HCT116 (cell line): ENCODE measurements around the gene USO1. TPM values are rescaled to one million over a fixed set of nuclear protein-coding genes. Genes with fewer than 3 reads are reported as not detected.
"Not testable (repeated sequence)": the region's sequence is repeated elsewhere in the genome, so short reads cannot be mapped to it uniquely, and the experiment has no call there.

ENCODE experiments used
- ATAC-seq: fragments of 200-7000 bp; cut with Tn5 transposase; 2 replicates; pipeline ENCODE4 v1.9.1; 2020; ENCODE audit warnings: mild to moderate bottlenecking, moderate library complexity
- BruUV-seq: library from RNA; stranded (reverse); fragments of 400-500 nt; replicated peaks from 2 replicates; lab custom pipeline; 2021; lab: Mats Ljungman, UMichigan
- CTCF ChIA-PET: fragments of 300-600 bp; sonication (Branson Sonifier 250); formaldehyde crosslinking; loops from one replicate; lab custom pipeline; 2021; ENCODE audit warnings: antibody characterized with exemption; lab: Charles Lee
- POLR2A ChIA-PET: fragments of 300-600, 350-600 bp; sonication (Branson Sonifier 250); formaldehyde crosslinking; loops from one replicate; lab custom pipeline; 2021; ENCODE audit warnings: antibody characterized with exemption; lab: Charles Lee
- RAD21 ChIA-PET, 2 experiments: fragments of 300-600 bp; sonication (Branson Sonifier 250); formaldehyde crosslinking; loops; one replicate each; lab custom pipeline; 2023; ENCODE audit warnings: low total read pairs in 2 of 2; ENCODE audit not compliant: uncharacterized antibody in 2 of 2, unreplicated experiment in 2 of 2, low non-redundant PET in 1 of 2; lab: Charles Lee
- DNase-seq: peaks from one replicate; pipeline ENCODE4 v3.0.0-alpha.2; 2010; ENCODE audit warnings: low read depth, low spot score
- H2AFZ ChIP-seq: fragments of 200-600 bp; shearing (Covaris generic), sonication (generic); 2 replicates; pipeline ENCODE4 v1.6.1; 2017; ENCODE audit warnings: low read depth, mixed run types, mixed read lengths, antibody characterized with exemption, low read length; ENCODE audit not compliant: poor library complexity, severe bottlenecking
- H3K27ac ChIP-seq: 2 replicates; pipeline ENCODE4 v1.5.1; 2012; ENCODE audit warnings: low read depth, low read length
- H3K27me3 ChIP-seq: fragments of 200-600 bp; sonication (generic); 2 replicates; pipeline ENCODE4 v1.6.1; 2016; ENCODE audit warnings: mixed run types, low read length, mixed read lengths; ENCODE audit not compliant: insufficient read depth
- H3K36me3 ChIP-seq, 2 experiments: fragments of 200-500 bp in 1 of 2; fragments of 200-600 bp in 1 of 2; sonication (Bioruptor generic) in 1 of 2; sonication (generic) in 1 of 2; 2 replicates each; pipeline versions ENCODE4 v1.5.1 to v1.6.1; 2014 to 2016; ENCODE audit warnings: low read length in 2 of 2, inconsistent platforms in 1 of 2, mixed read lengths in 1 of 2, mixed run types in 1 of 2; ENCODE audit not compliant: insufficient read depth in 2 of 2, control insufficient read depth in 1 of 2
- H3K4me1 ChIP-seq, 2 experiments: fragments of 200-600 bp in 1 of 2; sonication (generic) in 1 of 2; 2 replicates each; pipeline versions ENCODE4 v1.5.1 to v1.6.1; 2012 to 2017; ENCODE audit warnings: low read length in 2 of 2, inconsistent platforms in 1 of 2, mild to moderate bottlenecking in 1 of 2, mixed read lengths in 1 of 2, mixed run types in 1 of 2, moderate library complexity in 1 of 2; ENCODE audit not compliant: insufficient read depth in 2 of 2, control insufficient read depth in 1 of 2
- H3K4me2 ChIP-seq: fragments of 200-600 bp; sonication (generic); 2 replicates; pipeline ENCODE4 v1.6.1; 2017; ENCODE audit warnings: mixed run types, low read length, mixed read lengths
- H3K4me3 ChIP-seq, 2 experiments: fragments of 200-600 bp in 1 of 2; sonication (generic) in 1 of 2; replicated peaks in 1 of 2; 2 replicates each; pipeline ENCODE4 v1.5.1; 2011 to 2016; ENCODE audit warnings: low read length in 2 of 2, control low read depth in 1 of 2, low read depth in 1 of 2, mild to moderate bottlenecking in 1 of 2, mixed read lengths in 1 of 2, mixed run types in 1 of 2
- H3K79me2 ChIP-seq: fragments of 200-600 bp; sonication (generic); 2 replicates; pipeline ENCODE4 v1.6.1; 2017; ENCODE audit warnings: mild to moderate bottlenecking, mixed run types, low read length, moderate library complexity, mixed read lengths; ENCODE audit not compliant: insufficient read depth
- H3K9ac ChIP-seq: fragments of 200-600 bp; sonication (generic); 2 replicates; pipeline ENCODE4 v1.6.1; 2016; ENCODE audit warnings: low read length, mixed read lengths
- H3K9me2 ChIP-seq: fragments of 200-600 bp; sonication (generic), shearing (Covaris generic); 2 replicates; pipeline ENCODE4 v1.6.1; 2017; ENCODE audit warnings: mixed run types, mild to moderate bottlenecking, moderate library complexity; ENCODE audit not compliant: insufficient read depth
- H3K9me3 ChIP-seq, 2 experiments: fragments of 200-500 bp in 1 of 2; fragments of 200-600 bp in 1 of 2; sonication (Bioruptor generic) in 1 of 2; sonication (generic) in 1 of 2; 2 replicates each; pipeline ENCODE4 v1.6.1; 2014 to 2017; ENCODE audit warnings: low read length in 2 of 2, mixed read lengths in 2 of 2, inconsistent platforms in 1 of 2, low read depth in 1 of 2, mild to moderate bottlenecking in 1 of 2, mixed run types in 1 of 2, moderate library complexity in 1 of 2; ENCODE audit not compliant: control insufficient read depth in 1 of 2, insufficient read depth in 1 of 2
- H4K20me1 ChIP-seq: fragments of 200-600 bp; sonication (generic), shearing (Covaris generic); 2 replicates; pipeline ENCODE4 v1.6.1; 2017; ENCODE audit warnings: mixed run types, mild to moderate bottlenecking, moderate library complexity; ENCODE audit not compliant: insufficient read depth
- ATF3 ChIP-seq: IDR thresholded peaks from 2 replicates; pipeline ENCODE4 v1.6.1; 2012
- CEBPB ChIP-seq: IDR thresholded peaks from 2 replicates; pipeline ENCODE4 v1.6.1; 2012; ENCODE audit warnings: low read depth
- EGR1 ChIP-seq: IDR thresholded peaks from 2 replicates; pipeline ENCODE4 v1.6.1; 2012; ENCODE audit warnings: low read depth
- EZH2 ChIP-seq: fragments of 200-600 bp; sonication (generic); IDR thresholded peaks from 2 replicates; pipeline ENCODE4 v1.6.1; 2017; ENCODE audit warnings: antibody characterized with exemption, mixed run types
- POLR2AphosphoS5 ChIP-seq: IDR thresholded peaks from 2 replicates; pipeline ENCODE4 v1.6.1; 2011; ENCODE audit warnings: mild to moderate bottlenecking, low read depth, low read length, moderate library complexity
- RAD21 ChIP-seq: IDR thresholded peaks from 2 replicates; pipeline ENCODE4 v1.6.1; 2012; ENCODE audit warnings: low read depth, mild to moderate bottlenecking
- SP1 ChIP-seq: IDR thresholded peaks from 2 replicates; pipeline ENCODE4 v1.6.1; 2012; ENCODE audit warnings: low read depth
- TCF7L2 ChIP-seq: IDR thresholded peaks from 2 replicates; pipeline ENCODE4 v1.7.0; 2011; ENCODE audit warnings: borderline replicate concordance, inconsistent platforms; ENCODE audit not compliant: insufficient read depth, insufficient read length; ENCODE audit errors: extremely low read depth
- YY1 ChIP-seq: IDR thresholded peaks from 2 replicates; pipeline ENCODE4 v1.6.1; 2011; ENCODE audit warnings: low read length, low read depth, moderate library complexity, mild to moderate bottlenecking; ENCODE audit not compliant: insufficient replicate concordance; ENCODE audit errors: extremely low read depth
- ZNF274 ChIP-seq: fragments of 200-500 bp; sonication (Bioruptor generic); IDR thresholded peaks from 2 replicates; pipeline ENCODE4 v1.6.1; 2014; ENCODE audit warnings: mild to moderate bottlenecking, low read depth, low read length, inconsistent platforms
- intact Hi-C: fragments of 100-400 bp; cut with micrococcal nuclease; formaldehyde crosslinking; loops from 2 replicates; pipeline ENCODE4 v1.10.0; 2022
- total RNA-seq: library from RNA; stranded (reverse); gene quantifications from one replicate; pipeline ENCODE4 v1.2.1, GENCODE V29; 2021; ENCODE audit not compliant: unreplicated experiment
- TF ChIP-seq, protein P1 (sequence below): IDR thresholded peaks from 2 replicates; pipeline ENCODE4 v1.6.1; 2011; ENCODE audit warnings: mild to moderate bottlenecking, low read length, moderate library complexity; ENCODE audit not compliant: insufficient replicate concordance; ENCODE audit errors: extremely low read depth

USO1 gene
- total RNA-seq, 1 experiment from 2014 or later = 72.7 TPM

GRCh38 chr4:75800972-75801371, 76.6 kb downstream of the USO1 start:
- BruUV-seq = no TSS peak
- H3K4me3 ChIP-seq = no peak overlapping the region
- no peak overlapping the region for H3K9ac ChIP-seq
- H3K4me1 ChIP-seq = no peaks in the 10 kb centered on the region; a peak in 1 of 4 replicates
- H3K27ac ChIP-seq = no peak overlapping the region
- H2AFZ ChIP-seq = no peak overlapping the region
- POLR2A ChIA-PET = no interaction called here
- RAD21 ChIA-PET = no interaction called here
- no peak overlapping the region for H3K4me2 ChIP-seq
- H4K20me1 ChIP-seq = no peaks in the 10 kb centered on the region
- peaks cover 25 to 31% of the 10 kb centered on the region in 2 experiments for H3K36me3 ChIP-seq
- H3K9me3 ChIP-seq = no peaks in the 10 kb centered on the region
- no peaks in the 10 kb centered on the region for H3K27me3 ChIP-seq
- intact Hi-C loops = no loop called here
- CTCF ChIA-PET = no interaction called here
- DNase-seq (no peak), ATAC-seq (no peak)
- H3K9me2 ChIP-seq = no peaks in the 10 kb centered on the region
- no peaks in the 10 kb centered on the region for H3K79me2 ChIP-seq
- TF ChIP-seq EZH2 = no peak

DNA sequence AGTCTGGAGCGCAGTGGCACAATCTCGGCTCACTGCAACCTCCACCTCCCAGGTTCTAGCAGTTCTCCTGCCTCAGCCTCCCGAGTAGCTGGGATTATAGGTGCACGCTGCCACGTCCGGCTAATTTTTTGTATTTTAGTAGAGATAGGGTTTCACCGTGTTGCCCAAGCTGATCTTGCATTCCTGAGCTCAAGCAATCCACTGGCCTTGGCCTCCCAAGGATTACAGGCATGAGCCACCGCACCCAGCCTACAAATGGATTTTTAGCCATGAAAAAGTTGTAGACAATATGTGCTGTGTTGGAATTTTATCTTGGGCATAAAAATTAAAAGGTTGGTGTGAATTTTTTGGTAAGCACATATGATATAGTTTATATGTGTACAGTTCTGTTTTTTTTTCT, 81.7 kb downstream of the USO1 start:
- H3K4me2 ChIP-seq, H3K9ac ChIP-seq, H3K9me3 ChIP-seq, H3K4me3 ChIP-seq, H3K4me1 ChIP-seq, H3K27ac ChIP-seq, H3K27me3 ChIP-seq, H2AFZ ChIP-seq, RAD21 ChIA-PET, BruUV-seq, POLR2A ChIA-PET, intact Hi-C loops, H4K20me1 ChIP-seq, DNase-seq, ATAC-seq, CTCF ChIA-PET, H3K9me2 ChIP-seq, H3K79me2 ChIP-seq: not testable (repeated sequence)
- H3K36me3 ChIP-seq = peaks cover 40 to 60% of the 10 kb centered on the region in 2 experiments

GRCh38 chr4:75817901-75818300, 93.5 kb downstream of the USO1 start:
- H4K20me1 ChIP-seq = no peaks in the 10 kb centered on the region
- no peaks in the 10 kb centered on the region for H3K4me1 ChIP-seq
- H3K9me3 ChIP-seq = no peaks in the 10 kb centered on the region
- ChIA-PET RAD21 (no interaction called here), CTCF (interaction anchor here (0.6 kb wide), 1 partner anchor 78 kb away, joined by 3 read pairs; no protein-coding TSS in a partner anchor), POLR2A (no interaction called here)
- intact Hi-C loops = no loop called here
- peaks cover 0 to 20% of the 10 kb centered on the region in 2 experiments; a peak in 3 of 4 replicates for H3K36me3 ChIP-seq
- no peak overlapping the region for H2AFZ ChIP-seq
- no peak overlapping the region for H3K9ac ChIP-seq
- no peak overlapping the region for H3K4me3 ChIP-seq
- H3K4me2 ChIP-seq = no peak overlapping the region
- DNase-seq (no peak), ATAC-seq (no peak)
- BruUV-seq = no TSS peak
- no peaks in the 10 kb centered on the region for H3K79me2 ChIP-seq
- H3K27me3 ChIP-seq = no peaks in the 10 kb centered on the region
- H3K27ac ChIP-seq = no peak overlapping the region
- no peaks in the 10 kb centered on the region for H3K9me2 ChIP-seq
- TF ChIP-seq, protein P1, sequence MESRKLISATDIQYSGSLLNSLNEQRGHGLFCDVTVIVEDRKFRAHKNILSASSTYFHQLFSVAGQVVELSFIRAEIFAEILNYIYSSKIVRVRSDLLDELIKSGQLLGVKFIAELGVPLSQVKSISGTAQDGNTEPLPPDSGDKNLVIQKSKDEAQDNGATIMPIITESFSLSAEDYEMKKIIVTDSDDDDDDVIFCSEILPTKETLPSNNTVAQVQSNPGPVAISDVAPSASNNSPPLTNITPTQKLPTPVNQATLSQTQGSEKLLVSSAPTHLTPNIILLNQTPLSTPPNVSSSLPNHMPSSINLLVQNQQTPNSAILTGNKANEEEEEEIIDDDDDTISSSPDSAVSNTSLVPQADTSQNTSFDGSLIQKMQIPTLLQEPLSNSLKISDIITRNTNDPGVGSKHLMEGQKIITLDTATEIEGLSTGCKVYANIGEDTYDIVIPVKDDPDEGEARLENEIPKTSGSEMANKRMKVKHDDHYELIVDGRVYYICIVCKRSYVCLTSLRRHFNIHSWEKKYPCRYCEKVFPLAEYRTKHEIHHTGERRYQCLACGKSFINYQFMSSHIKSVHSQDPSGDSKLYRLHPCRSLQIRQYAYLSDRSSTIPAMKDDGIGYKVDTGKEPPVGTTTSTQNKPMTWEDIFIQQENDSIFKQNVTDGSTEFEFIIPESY = no peak
- TF ChIP-seq EGR1 (no peak), ZNF274 (no peak), ATF3 (no peak), POLR2AphosphoS5 (no peak), RAD21 (no peak), YY1 (no peak), SP1 (no peak), CEBPB (no peak), TCF7L2 (no peak)
